HG03460 (cell line): ENCODE measurements around the gene SNX21.
"Not testable (repeated sequence)": the region's sequence is repeated elsewhere in the genome, so short reads cannot be mapped to it uniquely, and the experiment has no call there.

Experiments
- ATAC-seq: cut with Tn5 transposase; IDR thresholded peaks from one replicate; pipeline ENCODE4 v1.9.1; 2021; ENCODE audit not compliant: unreplicated experiment

SNX21 gene

GRCh38 chr20:45833030-45833882 lies at the start of gene SNX21:
Gene SNX21, plus strand, starts transcription at chr20:45833799. Its CDS starts 121 bp downstream, at chr20:45833920.
- no peak for ATAC-seq

GRCh38 chr20:45788351-45788750 lies 45.2 kb upstream of the SNX21 start:
- no peak for ATAC-seq

GRCh38 chr20:45792317-45793118 lies 41.1 kb upstream of the SNX21 start:
- ATAC-seq, result peak; percentile 30

GRCh38 chr20:45796337-45797065 lies 37.1 kb upstream of the SNX21 start:
- ATAC-seq, result no peak

GRCh38 chr20:45797510-45797909 lies 36.1 kb upstream of the SNX21 start:
- ATAC-seq, result not testable (repeated sequence)

GRCh38 chr20:45797955-45798354 lies 35.6 kb upstream of the SNX21 start:
- ATAC-seq, result not testable (repeated sequence)

GRCh38 chr20:45798935-45799642 lies 34.5 kb upstream of the SNX21 start:
- no peak for ATAC-seq

GRCh38 chr20:45801851-45802250 lies 31.7 kb upstream of the SNX21 start:
- no peak for ATAC-seq

GRCh38 chr20:45810191-45810970 lies 23.2 kb upstream of the SNX21 start:
- ATAC-seq, result no peak

- peak; percentile 96 for ATAC-seq
These were observed 21.2 kb upstream of the SNX21 start, which contains the start of gene UBE2C for GRCh38 chr20:45812157-45813005. Gene UBE2C, plus strand, starts transcription at chr20:45812644. Its CDS starts 52 bp downstream, at chr20:45812696.

GRCh38 chr20:45813006-45813340 lies 20.6 kb upstream of the SNX21 start:
- ATAC-seq, result no peak

- ATAC-seq, result no peak
These were observed 20.1 kb upstream of the SNX21 start for GRCh38 chr20:45813489-45813888.

- no peak for ATAC-seq
These were observed 19.3 kb upstream of the SNX21 start for GRCh38 chr20:45814314-45814713.

- no peak for ATAC-seq
These were observed 16.6 kb upstream of the SNX21 start for GRCh38 chr20:45816951-45817350.

GRCh38 chr20:45817376-45818194 lies 16.0 kb upstream of the SNX21 start:
- ATAC-seq, result no peak

GRCh38 chr20:45818239-45818638 lies 15.4 kb upstream of the SNX21 start:
- no peak for ATAC-seq

GRCh38 chr20:45819466-45819865 lies 14.1 kb upstream of the SNX21 start:
- no peak for ATAC-seq

- ATAC-seq, result no peak
These were observed 11.7 kb upstream of the SNX21 start for GRCh38 chr20:45821947-45822346.
